AG04450 (cell line): Measurements from ENCODE around the gene C10orf71. TPM values are rescaled to one million over a fixed set of nuclear protein-coding genes. Genes with fewer than 3 reads are reported as not detected.

Experiments
- CTCF ChIA-PET: fragments of 300-600, 350-600 bp; formaldehyde crosslinking; extraction: SDS; loops from one replicate; lab custom pipeline; 2022; ENCODE audit warnings: antibody characterized with exemption, inconsistent platforms; lab: Charles Lee
- POLR2A ChIA-PET: fragments of 350-600 bp; formaldehyde crosslinking; extraction: SDS; loops from one replicate; lab custom pipeline; 2021; ENCODE audit warnings: antibody characterized with exemption, inconsistent platforms; lab: Yijun Ruan, JAX
- DNase-seq: peaks from one replicate; pipeline ENCODE4 v3.0.0-alpha.2; 2011; ENCODE audit warnings: low read depth, low spot score
- H3K27ac ChIP-seq: one replicate; pipeline ENCODE4 v1.5.1; 2012; ENCODE audit warnings: low read depth, low read length, control low read depth
- H3K27me3 ChIP-seq: one replicate; pipeline ENCODE4 v1.6.0; 2012; ENCODE audit warnings: low read length; ENCODE audit not compliant: control insufficient read depth, insufficient read depth
- H3K4me3 ChIP-seq: 2 replicates; pipeline ENCODE4 v1.5.1; 2011; ENCODE audit warnings: mild to moderate bottlenecking, low read depth, low read length, control low read depth
- H3K9me3 ChIP-seq: 2 replicates; pipeline ENCODE4 v1.5.1; 2012; ENCODE audit warnings: low read length; ENCODE audit not compliant: control insufficient read depth, insufficient read depth
- polyA plus RNA-seq: library from polyadenylated mRNA; depleted of rRNA; stranded (reverse); fragments of >200 nt; gene quantifications from 2 replicates; pipeline ENCODE4 v1.2.3, GENCODE V29; 2011
- TF ChIP-seq, protein P1 (sequence below): IDR thresholded peaks from 2 replicates; pipeline ENCODE4 v1.5.1; 2011; ENCODE audit warnings: low read depth, low read length, control low read depth, inconsistent platforms

The C10orf71 gene
- polyA plus RNA-seq, 1 experiment, result not detected

GRCh38 chr10:49287689-49288340 is 11.2 kb upstream of the C10orf71 start:
- no peak overlapping the region for H3K4me3 ChIP-seq
- no peak overlapping the region for H3K27ac ChIP-seq
- H3K9me3 ChIP-seq, result no peaks in the 10 kb centered on the region; the same call in 1 of the 2 replicates
- TF ChIP-seq, protein P1, sequence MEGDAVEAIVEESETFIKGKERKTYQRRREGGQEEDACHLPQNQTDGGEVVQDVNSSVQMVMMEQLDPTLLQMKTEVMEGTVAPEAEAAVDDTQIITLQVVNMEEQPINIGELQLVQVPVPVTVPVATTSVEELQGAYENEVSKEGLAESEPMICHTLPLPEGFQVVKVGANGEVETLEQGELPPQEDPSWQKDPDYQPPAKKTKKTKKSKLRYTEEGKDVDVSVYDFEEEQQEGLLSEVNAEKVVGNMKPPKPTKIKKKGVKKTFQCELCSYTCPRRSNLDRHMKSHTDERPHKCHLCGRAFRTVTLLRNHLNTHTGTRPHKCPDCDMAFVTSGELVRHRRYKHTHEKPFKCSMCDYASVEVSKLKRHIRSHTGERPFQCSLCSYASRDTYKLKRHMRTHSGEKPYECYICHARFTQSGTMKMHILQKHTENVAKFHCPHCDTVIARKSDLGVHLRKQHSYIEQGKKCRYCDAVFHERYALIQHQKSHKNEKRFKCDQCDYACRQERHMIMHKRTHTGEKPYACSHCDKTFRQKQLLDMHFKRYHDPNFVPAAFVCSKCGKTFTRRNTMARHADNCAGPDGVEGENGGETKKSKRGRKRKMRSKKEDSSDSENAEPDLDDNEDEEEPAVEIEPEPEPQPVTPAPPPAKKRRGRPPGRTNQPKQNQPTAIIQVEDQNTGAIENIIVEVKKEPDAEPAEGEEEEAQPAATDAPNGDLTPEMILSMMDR, result no peak
- DNase-seq, result no peak
- ChIA-PET POLR2A (no interaction called here), CTCF (interaction anchor here (0.9 kb wide), 1 partner anchor 630 kb away, joined by 3 read pairs; no protein-coding TSS in a partner anchor)
- peaks cover 6% of the 10 kb centered on the region for H3K27me3 ChIP-seq

GRCh38 chr10:49288341-49289065 is 10.5 kb upstream of the C10orf71 start:
- Histone ChIP-seq H3K27ac (no peak overlapping the region), H3K9me3 (no peaks in the 10 kb centered on the region; the same call in 1 of the 2 replicates), H3K4me3 (no peak overlapping the region), H3K27me3 (peaks cover 3% of the 10 kb centered on the region)
- ChIA-PET CTCF (no interaction called here), POLR2A (no interaction called here)
- TF ChIP-seq, protein P1, result no peak
- no peak for DNase-seq

GRCh38 chr10:49289480-49289879 is 9.5 kb upstream of the C10orf71 start:
- TF ChIP-seq, protein P1, result no peak
- no peak for DNase-seq
- ChIA-PET POLR2A (no interaction called here), CTCF (no interaction called here)
- no peaks in the 10 kb centered on the region; the same call in 1 of the 2 replicates for H3K9me3 ChIP-seq
- H3K27ac ChIP-seq, result no peak overlapping the region
- no peaks in the 10 kb centered on the region for H3K27me3 ChIP-seq
- H3K4me3 ChIP-seq, result no peak overlapping the region

DNA sequence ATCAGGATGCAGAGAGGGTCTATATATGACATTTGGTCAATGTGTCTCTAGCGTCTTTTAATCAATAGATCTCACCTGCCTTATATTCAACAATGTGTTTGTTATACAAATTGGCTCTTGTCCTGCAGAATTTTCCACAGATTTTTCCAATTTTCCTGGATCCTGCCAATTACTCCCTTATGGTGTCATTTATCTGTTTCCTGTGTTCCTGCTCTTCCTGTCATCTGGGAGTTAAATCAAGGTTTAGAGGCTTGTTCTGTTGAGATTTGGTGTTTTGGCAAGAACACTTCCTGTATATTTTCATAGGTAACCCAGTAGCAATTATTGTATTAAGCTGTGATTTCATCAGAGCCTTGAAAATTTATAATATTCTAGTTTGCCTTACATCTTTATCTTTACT is 8.8 kb upstream of the C10orf71 start:
- POLR2A ChIA-PET, result interaction anchor here (0.8 kb wide), 1 partner anchor 9 kb away, joined by 3 read pairs; no protein-coding TSS in a partner anchor
- Histone ChIP-seq H3K9me3 (no peaks in the 10 kb centered on the region; the same call in 1 of the 2 replicates), H3K27me3 (no peaks in the 10 kb centered on the region), H3K4me3 (no peak overlapping the region), H3K27ac (no peak overlapping the region)
- TF ChIP-seq, protein P1, result no peak
- CTCF ChIA-PET, result no interaction called here
- DNase-seq, result no peak

GRCh38 chr10:49290607-49291006 is 8.4 kb upstream of the C10orf71 start:
- H3K27ac ChIP-seq, result no peak overlapping the region
- CTCF ChIA-PET, result no interaction called here

More at GRCh38 chr10:49290607-49291006, 8.4 kb upstream of the C10orf71 start:
- TF ChIP-seq, protein P1, result no peak
- Histone ChIP-seq H3K9me3 (no peaks in the 10 kb centered on the region; the same call in 1 of the 2 replicates), H3K27me3 (no peaks in the 10 kb centered on the region), H3K4me3 (no peak overlapping the region)
- POLR2A ChIA-PET, result interaction anchor here (0.8 kb wide), 1 partner anchor 9 kb away, joined by 3 read pairs; no protein-coding TSS in a partner anchor
- DNase-seq, result no peak
